HG03354 (cell line): ENCODE data around the gene WDR18.

Source experiments
- ATAC-seq: cut with Tn5 transposase; IDR thresholded peaks from one replicate; pipeline ENCODE4 v1.9.1; 2021; ENCODE audit warnings: mild to moderate bottlenecking; ENCODE audit not compliant: unreplicated experiment, poor library complexity, severe bottlenecking

Gene WDR18

DNA sequence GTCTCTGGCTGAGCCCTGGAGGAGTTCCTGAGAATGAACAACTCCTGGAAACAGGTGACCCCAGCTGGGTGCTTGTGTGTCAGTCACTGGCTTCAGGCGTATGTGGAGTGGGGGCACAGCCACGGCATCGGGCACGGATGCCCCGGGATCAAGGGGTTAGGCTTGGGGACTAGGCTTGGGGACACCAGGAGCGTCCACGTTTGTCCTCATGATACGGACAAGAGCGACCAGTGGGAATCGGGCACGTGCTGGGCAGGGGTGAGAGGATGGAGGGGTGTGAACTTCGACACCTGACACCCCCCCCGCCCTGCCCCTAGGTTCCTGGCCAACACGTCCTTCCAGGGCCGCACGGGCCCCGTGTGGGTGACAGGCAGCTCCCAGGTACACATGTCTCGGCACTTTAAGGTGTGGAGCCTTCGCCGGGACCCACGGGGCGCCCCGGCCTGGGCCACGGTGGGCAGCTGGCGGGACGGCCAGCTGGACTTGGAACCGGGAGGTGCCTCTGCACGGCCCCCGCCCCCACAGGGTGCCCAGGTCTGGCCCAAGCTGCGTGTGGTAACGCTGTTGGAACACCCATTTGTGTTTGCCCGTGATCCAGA, 20.2 kb downstream of the WDR18 start:
- ATAC-seq = no peak

DNA sequence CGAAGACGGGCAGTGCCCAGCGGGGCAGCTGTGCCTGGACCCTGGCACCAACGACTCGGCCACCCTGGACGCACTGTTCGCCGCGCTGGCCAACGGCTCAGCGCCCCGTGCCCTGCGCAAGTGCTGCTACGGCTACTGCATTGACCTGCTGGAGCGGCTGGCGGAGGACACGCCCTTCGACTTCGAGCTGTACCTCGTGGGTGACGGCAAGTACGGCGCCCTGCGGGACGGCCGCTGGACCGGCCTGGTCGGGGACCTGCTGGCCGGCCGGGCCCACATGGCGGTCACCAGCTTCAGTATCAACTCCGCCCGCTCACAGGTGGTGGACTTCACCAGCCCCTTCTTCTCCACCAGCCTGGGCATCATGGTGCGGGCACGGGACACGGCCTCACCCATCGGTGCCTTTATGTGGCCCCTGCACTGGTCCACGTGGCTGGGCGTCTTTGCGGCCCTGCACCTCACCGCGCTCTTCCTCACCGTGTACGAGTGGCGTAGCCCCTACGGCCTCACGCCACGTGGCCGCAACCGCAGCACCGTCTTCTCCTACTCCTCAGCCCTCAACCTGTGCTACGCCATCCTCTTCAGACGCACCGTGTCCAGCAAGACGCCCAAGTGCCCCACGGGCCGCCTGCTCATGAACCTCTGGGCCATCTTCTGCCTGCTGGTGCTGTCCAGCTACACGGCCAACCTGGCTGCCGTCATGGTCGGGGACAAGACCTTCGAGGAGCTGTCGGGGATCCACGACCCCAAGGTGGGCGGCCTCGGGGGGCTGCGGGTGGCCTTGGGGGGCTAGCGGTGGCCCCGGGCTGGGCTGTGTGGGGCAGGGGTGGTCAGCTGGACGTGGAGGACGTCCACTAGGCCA, 20.9 kb downstream of the WDR18 start:
- no peak for ATAC-seq

DNA sequence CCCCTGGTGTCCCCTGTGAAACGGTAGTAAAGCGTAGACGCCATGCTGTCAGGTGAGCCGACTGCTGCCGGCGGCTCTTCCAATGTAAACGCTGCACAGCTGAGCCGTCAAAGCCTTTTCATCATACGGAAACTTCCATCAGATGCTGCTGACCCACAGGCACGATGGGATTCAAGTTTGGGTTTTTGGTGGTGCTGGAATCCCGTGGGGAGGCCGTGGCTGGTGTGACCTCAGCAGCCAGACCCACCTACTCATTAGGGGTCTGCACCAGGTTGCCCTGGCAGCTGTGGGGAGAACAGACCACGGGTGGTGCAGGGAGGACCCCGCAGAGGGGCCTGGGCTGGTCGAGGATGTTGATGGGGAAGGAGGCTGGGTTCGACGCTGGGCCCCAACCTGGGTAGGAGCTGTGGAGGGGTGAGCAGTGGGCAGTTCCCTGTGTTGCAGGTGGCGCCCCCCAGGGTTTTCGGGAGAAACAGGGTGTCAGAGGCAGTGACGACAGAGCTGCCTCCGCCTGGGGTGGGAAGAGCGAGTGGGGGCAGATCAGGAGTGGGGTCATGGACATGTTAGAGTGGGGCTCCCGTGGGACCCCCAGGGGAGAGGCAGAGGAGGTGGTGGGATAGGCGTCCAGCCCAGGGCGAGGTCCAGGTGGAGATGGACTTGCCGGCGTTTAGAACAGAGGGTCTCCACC, 22.7 kb downstream of the WDR18 start:
- ATAC-seq = no peak

DNA sequence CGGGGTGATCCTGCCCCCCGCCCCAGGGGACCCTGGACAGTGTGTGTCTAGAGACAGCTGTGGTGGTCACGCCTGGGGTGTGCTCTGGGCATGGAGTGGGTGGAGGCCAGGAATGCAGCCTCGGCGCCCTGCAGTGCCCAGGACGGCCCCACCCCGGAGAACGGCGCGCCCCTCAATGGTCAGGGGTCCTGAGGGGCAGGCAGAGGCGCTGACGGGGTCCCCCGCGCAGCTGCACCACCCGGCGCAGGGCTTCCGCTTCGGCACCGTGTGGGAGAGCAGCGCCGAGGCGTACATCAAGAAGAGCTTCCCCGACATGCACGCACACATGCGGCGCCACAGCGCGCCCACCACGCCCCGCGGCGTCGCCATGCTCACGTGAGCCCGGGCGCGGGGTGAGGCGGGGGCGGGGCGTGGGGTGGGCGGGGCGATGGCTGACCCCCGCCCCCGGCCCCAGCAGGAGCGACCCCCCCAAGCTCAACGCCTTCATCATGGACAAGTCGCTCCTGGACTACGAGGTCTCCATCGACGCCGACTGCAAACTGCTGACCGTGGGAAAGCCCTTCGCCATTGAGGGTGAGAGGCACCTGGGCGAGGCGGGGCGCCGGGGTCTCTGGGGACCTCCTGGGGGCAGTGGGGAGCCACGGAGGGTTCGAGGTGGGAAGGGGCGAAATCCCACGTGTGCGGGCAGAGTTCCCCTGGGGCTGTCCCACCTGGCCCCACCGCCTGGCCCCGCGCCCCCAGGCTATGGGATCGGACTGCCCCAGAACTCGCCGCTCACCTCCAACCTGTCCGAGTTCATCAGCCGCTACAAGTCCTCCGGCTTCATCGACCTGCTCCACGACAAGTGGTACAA, 23.5 kb downstream of the WDR18 start:
- no peak for ATAC-seq

DNA sequence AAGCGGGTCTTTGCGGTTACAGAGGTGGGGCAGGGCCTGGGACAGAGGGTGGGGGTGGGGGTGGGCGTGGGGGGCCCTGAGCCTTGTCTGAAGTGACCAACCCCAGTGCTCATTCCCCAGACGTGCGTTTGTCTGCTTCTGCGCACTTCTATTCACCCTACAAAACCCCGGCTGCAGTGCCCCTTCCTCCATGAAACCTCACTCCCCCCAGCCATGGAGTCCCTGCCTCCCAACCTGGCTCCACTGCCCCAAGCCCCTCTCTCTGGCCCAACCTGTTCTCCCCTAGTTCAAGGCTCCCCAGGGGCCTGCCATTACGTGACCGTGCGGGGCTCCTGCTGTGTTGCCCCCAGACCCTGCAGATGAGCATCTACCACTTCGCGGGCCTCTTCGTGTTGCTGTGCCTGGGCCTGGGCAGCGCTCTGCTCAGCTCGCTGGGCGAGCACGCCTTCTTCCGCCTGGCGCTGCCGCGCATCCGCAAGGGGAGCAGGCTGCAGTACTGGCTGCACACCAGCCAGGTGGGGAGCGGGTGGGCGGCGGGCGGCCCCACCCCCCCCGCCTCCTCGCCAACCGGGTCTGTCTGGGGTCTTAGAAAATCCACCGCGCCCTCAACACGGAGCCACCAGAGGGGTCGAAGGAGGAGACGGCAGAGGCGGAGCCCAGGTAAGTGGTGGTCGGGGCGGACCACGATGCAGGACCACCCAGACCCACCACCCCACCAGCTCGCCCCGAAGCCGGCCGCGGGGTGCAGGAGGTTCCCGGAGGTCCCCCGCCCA, 24.3 kb downstream of the WDR18 start:
- no peak for ATAC-seq

DNA sequence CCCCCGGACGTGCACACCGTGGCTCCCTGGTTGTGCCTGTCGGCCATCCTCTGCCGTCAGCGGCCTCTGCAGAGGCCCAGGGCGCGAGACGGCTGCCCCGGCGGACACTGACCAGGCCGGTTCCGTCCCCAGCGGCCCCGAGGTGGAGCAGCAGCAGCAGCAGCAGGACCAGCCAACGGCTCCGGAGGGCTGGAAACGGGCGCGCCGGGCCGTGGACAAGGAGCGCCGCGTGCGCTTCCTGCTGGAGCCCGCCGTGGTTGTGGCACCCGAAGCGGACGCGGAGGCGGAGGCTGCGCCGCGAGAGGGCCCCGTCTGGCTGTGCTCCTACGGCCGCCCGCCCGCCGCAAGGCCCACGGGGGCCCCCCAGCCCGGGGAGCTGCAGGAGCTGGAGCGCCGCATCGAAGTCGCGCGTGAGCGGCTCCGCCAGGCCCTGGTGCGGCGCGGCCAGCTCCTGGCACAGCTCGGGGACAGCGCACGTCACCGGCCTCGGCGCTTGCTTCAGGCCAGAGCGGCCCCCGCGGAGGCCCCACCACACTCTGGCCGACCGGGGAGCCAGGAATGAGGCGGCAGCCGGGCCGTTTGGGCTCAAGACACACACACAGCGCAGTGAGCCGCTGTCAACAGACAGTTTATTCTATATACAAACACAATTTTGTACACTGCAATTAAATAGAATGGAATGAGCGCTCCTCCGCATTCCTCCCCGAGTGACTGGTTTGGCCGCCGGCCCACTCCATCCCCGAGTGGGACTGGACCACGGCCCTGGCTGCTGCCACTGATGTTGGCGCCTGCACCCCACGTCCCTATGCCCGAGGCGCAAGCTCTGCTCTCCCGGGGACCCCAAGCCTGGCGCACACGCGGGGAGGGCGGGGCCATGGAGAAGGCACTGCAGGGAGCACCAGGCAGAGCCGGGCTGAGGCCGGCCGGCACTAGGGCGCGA, 25.2 kb downstream of the WDR18 start:
- no peak for ATAC-seq

DNA sequence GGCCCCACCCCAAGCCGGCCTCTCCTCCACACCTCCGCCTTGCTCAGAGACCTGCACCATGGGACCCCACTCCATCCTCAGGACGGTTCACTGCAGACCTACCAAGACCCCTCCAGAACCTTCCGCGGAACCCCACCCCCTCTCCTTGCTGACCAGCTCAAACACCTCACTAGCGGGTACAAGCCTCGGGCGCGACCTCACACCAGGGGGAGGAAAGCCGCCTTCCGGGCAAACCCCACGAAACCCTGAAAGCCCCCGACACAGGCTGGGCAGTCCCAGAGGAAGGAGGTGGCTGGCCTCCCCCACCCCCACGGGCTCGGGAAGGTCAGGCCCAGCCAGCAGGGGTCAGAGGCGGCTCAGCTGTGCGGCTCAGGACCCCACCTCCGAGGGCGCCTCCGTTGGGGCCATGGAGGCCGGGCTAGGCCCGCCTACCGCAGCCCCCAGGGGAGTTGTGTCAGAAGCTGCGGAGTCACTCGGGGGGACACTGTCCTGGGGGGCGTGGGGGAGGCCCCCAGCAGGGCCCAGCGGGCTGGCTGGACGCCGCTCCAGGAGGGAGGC, 25.9 kb downstream of the WDR18 start:
- ATAC-seq = no peak

DNA sequence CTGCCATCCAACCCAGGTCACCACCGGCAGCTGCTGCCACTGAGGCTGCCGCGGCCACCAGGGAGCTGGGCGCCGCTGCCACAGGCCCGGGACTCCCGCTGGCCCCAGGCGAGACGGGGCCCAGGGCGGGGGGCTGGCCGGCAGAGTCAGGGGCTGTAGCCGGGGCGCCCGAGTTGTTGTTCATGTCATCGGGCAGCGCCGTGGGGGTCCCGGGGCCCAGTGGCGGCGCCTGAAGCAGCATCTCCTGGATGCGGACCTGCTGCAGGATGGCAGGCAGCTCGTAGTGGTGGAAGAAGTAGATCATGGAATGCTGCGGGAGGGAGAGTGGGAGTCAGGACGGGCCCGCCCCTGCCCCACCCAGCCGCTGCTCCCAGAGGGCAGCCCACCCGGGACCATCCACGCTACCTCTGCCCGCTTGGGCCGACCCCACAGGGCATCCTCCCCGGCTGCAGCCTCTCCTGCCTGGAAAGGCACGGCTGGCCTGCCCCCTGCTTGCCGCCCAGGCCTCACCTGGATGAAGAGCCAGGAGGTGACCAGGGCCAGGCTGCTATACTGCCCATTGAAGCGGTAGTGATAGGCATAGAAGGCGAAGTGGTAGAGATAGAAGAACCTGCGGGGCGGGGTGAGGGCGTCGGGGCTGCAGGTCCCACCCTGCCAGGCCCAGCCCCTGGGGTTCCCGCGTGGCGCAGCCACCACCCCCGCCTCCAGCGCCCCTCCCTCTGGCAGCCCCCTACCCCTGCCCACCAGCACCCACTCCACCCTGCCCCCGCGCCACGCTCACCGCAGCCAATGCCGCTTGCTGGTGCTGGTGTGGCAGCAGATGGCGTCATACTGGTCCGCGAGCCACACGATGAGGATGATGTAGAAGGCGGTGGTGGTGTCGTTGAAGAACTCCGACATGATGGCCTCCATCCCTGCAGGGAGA, 26.7 kb downstream of the WDR18 start:
- no peak for ATAC-seq

DNA sequence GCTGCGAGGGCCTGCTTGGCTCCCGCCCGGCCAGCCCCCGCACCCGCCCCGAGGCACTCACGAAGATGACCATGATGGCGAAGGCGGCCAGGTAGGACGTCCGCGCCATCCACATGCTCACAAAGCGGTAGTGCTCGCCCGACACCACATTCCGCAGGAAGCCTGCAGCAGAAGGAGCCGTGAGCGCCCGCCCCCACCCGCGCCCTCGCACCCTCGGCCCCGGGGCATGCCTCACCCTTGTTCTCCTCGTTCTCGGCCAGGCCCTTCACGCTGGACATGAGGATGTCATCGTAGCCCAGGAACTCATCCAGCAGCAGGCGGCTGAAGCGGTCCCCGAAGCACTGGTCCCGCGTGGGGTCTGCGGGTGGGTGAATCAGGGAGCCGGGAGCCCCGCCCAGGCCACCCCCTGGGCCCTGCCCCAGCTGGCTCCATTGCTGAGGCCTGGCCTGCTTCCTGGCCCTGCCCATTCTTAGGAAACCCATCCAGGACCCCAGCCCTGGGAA, 27.7 kb downstream of the WDR18 start:
- no peak for ATAC-seq

DNA sequence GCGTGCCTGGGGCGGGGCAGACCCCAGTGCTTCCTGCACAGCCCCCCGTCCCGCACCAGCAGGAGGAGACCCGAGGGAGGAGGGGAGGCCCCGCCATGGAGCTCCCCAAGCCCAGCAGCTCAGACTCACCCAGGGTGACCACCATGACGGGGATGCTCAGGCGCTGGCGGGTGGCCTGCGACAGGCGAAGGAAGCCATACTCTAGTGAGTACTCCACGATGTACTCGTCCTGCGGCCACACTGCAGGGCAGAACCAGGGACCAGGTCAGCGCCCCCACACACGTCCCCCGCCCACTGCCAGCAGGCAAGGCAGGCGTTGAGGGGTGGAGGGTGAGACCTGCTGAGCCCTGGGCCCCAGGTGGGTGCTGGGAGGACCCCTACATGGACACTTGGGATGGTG, 28.2 kb downstream of the WDR18 start:
- ATAC-seq = no peak

DNA sequence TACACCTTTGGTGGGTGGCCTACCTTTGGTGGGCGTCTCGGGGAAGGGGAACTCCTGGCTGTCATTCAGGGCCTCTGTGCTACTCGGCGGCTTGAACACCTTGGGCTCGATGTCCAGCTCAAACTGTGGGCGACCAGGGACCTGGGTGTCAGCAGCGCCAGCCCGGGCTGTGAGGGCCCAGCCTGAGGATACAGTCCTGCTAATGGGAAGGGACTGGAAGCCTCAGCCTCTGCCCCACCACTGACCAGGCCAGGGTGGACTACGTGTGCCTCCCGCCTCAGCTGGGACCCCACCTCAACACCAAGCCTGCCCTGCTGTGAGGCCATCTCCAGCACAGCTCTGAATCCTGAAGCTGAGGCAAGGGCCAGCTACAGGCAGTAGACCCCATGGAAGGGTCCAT, 29.1 kb downstream of the WDR18 start:
- ATAC-seq = no peak

DNA sequence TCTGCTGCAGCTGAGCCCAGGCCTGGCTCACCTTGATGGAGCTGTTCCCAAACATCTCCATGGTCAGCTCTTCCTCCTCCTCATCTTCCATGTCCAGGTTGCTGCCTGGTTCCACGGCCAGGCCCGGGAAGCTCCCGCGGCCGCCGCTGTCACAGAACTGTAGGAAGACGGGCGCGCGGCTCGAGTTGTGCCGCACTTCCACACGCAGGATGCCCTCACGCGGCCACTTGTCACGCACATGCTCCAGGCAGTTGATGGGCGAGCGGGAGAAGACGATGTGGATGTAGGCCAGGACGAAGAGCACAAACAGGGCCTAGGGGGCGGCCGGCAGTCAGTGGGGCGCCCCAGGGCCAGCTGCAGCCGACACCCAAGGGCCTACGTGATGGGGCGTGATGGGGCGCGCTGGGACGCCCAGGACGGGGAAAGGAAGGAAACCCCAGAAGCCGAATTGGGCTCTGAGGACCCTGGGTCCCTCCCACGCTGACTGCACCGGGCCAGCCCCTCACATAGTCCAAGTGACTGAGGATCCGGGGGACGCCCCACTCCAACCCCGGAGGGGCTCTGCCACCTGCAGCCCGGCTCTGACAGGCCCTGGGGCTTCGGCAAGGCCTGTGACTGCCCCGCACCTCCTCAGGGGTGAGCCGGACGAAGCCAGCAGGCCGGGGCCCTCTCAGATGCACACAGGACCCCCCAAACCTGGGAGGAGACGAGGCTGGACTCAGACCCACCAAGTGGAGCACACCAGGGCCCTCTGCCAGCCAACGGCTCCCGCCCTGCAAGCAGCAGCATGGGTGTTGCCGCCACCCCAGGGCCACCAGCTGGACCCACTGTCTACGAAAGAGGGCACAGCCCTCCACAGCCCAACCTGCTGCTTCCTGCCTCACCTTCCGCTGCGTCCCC, 30.3 kb downstream of the WDR18 start:
- no peak for ATAC-seq

DNA sequence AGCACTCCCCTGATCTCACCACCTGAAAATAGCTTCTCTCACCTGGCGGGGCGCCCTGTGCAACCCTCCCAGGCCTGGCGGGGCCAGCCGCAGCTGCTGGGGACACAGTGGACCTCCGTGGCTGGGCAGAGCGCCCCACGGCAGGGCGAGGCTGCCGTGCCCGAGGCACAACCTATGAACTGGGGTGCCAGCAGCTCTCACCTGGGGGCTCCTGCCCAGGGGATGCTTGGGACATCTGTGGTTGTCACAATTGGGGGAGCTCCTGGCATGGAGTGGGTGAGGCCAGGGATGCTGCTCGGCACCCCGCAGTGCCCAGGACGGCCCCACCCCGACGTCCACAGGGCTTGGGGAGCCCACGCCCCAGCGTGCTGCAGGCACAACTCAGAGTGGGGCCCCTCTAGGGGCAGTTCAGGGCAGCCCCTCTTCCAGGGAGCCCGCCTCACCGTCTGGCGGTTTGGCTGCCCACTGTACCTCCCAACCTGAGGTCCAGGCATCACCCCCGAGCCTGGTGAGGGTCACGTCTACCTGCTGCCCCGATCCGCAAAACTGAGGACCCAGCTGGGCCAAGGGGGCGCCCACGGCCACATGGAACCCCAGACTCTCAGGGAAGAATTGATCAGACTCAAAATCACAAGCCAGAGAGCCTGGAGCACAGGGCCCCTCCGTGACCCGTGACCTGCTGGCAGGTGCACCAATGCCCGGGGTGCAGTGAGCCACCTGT, 31.1 kb downstream of the WDR18 start:
- ATAC-seq = no peak

DNA sequence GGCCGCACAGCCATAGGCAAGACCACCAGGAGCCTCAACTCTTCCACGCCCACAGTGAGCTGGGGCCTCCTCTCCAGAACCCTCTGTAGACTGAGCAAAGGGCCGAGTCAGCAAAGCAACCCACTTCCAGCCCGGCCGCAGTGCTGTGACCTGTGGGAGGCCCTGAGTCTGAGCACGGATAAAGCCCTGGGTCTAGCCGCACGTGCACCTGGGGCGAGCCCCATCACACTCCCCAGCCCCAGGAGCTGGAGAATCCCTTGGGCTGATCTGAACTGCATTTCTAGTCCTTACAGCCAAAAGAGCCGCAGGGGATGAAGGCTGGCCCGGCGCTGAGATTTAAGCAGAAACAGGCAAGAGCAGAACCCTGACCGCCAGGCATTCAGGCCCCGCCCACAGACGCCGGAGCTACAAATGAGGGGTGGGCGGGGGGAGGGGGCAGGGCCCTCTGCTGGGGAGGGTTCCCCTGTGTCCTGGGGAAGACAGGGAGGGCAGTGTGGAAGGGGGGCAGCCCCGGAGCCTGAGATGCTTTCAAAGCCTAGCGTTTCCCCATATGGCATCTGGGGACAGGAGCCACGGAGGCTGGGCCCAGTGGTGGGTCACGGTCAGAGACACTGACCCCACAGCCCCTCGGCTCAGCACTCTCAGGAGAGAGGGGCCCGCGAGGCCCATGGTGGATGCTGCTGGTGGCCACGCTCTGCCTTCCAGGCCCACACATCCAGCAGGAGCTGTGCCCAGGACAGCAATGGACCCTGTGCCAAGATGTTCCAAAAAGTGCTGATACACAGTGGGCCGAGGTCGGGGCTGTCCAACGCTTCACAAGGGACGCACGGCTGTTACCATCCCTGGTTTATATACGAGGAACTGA, 31.9 kb downstream of the WDR18 start:
- no peak for ATAC-seq
